Ureter (tissue), 1 donor: ENCODE data around the gene CTXND1. TPM values are rescaled to one million over a fixed set of nuclear protein-coding genes. Genes with fewer than 3 reads are reported as not detected.
"Not testable (repeated sequence)": the region's sequence is repeated elsewhere in the genome, so short reads cannot be mapped to it uniquely, and the experiment has no call there.

ENCODE experiments used
- DNase-seq: peaks from one replicate; pipeline ENCODE4 v3.0.0-alpha.2; 2020; ENCODE audit warnings: low spot score
- total RNA-seq: library from RNA; stranded (reverse); gene quantifications from one replicate; pipeline ENCODE4 v1.2.4, GENCODE V29; 2023
- donor health status: DM: yes; HTN: yes; CAD: no.

CTXND1 gene
- total RNA-seq, result 2.5 TPM

GRCh38 chr15:80252121-80252518 lies at the start of gene CTXND1:
Gene CTXND1 (minus strand): TSS chr15:80252213. CDS start chr15:80201949, 50,264 bp downstream.
- DNase-seq, result no peak

DNA sequence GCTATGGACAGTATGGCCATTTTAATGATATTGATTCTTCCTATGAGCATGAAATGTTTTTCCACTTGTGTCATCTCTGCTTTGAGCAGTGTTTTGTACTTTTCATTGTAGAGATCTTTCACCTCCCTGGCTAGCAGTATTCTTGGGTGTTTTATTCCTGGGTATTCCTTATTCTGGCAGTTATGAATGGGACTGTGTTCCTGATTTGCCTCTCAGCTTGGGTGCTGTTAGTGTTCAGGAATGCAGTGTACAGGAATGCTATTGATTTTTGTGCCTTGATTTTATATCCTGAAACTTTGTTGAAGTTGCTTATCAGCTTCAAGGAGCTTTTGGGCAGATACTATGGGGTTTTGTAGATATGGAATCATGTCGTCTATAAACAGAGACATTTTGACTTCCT lies 49.5 kb upstream of the CTXND1 start:
- no peak for DNase-seq

DNA sequence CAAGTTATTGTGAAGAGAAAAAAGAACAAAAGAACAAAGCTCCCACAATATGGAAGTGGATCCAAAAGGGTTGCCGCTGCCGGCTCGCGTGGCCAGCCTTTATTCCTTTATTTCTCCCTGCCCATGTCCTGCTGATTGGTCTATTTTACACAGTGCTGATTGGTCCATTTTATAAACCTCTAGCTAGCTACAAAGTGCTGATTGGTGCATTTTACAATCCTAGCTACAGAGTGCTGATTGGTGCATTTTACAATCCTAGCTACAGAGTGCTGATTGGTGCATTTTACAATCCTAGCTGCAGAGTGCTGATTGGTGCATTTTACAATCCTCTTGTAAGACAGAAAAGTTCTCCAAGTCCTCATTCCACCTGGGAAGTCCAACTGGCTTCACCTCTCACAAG lies 43.8 kb upstream of the CTXND1 start:
- DNase-seq, result not testable (repeated sequence)

- no peak for DNase-seq
These were observed 40.1 kb upstream of the CTXND1 start for GRCh38 chr15:80292079-80292478.

DNA sequence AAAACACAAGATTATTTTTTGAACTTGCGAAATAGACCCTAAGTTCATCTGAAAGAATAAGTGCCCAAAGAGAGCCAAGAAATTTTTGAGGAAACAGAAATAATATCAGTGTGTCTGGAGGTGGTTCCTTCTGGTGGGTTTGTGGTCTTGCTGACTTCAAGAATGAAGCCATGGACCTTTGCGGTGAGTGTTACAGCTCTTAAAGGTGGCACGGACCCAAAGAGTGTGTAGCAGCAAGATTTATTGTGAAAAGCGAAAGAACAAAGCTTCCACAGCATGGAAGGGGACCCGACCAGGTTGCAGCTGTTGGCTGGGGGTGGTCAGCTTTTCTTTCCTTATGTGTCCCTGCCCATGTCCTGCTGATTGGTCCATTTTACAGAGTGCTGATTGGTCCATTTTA lies 38.9 kb upstream of the CTXND1 start:
- DNase-seq, result not testable (repeated sequence)

- DNase-seq, result no peak
These were observed 37.8 kb upstream of the CTXND1 start for GRCh38 chr15:80289528-80290495.

- DNase-seq, result no peak
These were observed 36.1 kb upstream of the CTXND1 start for GRCh38 chr15:80288131-80288530.

DNA sequence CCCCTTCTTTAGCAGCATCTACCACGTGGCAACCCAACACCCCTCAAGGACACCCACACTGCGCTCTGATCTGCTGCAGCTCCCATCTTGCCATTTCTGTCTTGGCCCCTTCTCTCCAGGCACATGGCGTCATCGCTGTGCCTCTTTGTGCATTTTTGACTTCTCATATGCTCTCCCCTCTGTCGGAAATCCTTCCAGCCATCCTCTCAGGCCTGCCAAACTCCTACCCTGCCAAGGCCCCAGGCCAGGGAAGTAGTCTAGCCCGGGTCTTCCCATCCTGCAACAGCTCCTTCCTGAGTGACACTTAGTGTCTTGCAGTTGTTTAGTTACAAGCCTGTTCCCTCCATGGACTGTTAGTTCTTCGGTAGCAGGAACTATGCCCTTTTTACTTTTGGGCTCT lies 34.0 kb upstream of the CTXND1 start:
- no peak for DNase-seq

DNA sequence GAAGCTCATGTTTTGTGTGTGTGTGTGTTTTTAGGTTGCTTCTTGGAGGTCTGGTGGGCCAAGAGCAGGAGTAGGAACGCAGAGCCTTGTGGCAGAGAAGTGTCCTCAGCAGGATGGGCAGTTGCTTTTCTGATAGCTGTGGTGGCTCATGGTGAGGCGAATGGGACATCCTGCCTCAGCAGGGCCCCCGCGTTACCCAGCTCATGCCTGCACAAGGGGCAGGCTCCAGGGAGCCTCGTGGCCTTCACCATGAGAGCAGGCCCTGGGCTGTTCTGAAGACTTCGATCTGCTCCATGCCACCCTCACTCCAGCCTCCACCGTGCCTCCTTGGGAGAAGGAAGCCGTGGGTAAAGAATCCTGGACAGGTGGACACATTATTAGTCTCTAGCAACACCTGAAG lies 33.4 kb upstream of the CTXND1 start:
- DNase-seq, result no peak

DNA sequence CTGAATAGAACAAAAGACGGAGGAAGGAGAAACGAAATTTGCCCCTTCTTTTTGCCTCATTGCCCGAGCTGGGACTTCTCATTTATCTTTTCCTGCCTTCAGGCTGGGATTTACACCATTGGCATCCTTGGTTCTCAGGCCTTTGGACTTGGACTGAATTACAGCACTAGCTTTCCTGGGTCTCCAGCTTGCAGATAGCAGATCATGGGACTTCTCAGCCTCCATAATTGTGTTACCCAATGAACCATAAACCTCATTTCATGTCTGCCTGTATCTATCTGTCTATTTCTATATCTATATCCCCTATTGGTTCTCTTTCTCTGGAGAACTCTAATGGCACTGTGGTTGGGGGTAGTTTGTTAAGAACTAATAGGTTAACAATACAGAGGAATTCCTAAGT lies 31.5 kb upstream of the CTXND1 start:
- no peak for DNase-seq

- no peak for DNase-seq
These were observed 25.1 kb upstream of the CTXND1 start for GRCh38 chr15:80277147-80277546.

DNA sequence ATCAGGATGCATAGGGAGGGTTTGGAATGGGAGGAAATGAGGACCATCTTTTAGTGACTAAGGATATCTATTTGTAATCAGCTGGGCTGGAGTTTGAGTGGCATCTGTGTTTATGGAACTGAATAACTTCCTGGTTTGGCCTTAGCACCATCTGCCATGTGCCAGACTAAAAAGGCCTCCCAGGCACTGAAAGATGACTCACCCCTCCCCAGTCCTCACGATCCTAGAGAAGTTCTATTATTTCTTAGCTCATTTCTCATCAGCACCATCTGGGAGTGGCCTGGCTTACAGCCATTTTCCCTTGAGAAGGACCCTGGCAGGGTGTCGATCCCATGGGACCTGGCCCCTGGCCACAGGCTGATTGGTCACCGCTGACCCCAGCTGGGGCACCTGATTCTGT lies 23.9 kb upstream of the CTXND1 start:
- DNase-seq, result no peak

DNA sequence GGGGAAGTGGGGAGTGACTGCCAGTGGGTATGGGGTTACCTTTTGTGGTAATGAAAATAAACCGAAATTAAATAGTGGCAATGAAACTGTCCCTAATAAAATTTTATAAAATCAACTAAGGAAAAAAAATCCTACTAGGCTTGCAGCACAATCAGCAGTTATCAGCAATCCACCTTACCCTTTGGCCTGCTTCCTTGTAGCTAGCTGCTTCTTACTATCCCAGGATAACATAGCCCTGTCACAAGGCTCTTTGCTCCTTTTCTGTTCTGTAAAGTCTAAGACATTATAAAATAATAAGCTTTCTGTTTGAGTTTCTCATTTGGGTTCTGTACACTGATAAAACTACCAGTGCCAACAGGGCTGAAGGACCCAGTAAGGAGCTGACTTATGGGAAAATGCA lies 23.0 kb upstream of the CTXND1 start:
- no peak for DNase-seq

- DNase-seq, result no peak
These were observed 22.5 kb upstream of the CTXND1 start for GRCh38 chr15:80274554-80274953.

GRCh38 chr15:80272987-80273386 lies 21.0 kb upstream of the CTXND1 start:
- no peak for DNase-seq

GRCh38 chr15:80270472-80270871 lies 18.5 kb upstream of the CTXND1 start:
- no peak for DNase-seq

- DNase-seq, result no peak
These were observed 16.1 kb upstream of the CTXND1 start for GRCh38 chr15:80268101-80268500.

DNA sequence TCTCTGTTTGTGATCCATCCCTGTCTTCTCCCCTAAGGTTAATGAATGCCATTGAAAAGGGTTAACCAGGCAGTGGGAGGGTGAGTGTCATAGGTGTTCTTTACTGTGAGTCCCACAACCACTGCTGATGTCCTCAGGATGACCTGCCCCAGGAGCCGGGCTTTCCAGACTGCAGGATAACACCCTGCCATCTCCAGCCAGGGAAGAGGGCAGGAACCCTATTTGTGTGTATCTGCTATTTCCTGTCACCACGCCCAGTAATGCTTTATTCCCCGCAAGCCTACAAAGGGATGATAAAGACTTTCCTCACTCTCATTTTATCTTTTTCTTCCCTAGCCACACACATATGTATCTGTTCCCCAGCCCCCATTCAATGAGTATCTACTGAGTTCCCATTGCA lies 15.6 kb upstream of the CTXND1 start:
- DNase-seq, result no peak

- no peak for DNase-seq
These were observed 14.7 kb upstream of the CTXND1 start for GRCh38 chr15:80266745-80267144.

- DNase-seq, result no peak
These were observed 14.1 kb upstream of the CTXND1 start for GRCh38 chr15:80266113-80266512.

DNA sequence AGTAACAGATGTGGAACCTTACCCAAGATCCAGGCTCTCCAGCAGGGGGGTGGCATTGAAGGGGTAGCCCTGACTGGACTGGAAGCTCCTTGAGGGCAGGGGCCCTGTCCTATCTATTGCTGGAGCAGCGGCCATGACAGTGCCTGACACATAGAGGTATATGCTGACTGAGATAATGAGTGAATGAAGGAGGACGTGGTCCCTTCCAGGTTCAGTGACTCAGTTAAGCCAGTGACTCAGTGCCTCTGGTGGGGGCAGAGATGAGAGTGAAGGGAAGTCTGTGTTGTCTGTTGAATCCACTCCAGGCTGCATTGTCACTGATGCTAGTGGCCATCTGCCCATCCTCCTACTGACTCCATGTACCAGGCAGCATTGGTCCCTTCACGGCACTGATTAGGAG lies 13.0 kb upstream of the CTXND1 start:
- no peak for DNase-seq

GRCh38 chr15:80264031-80264430 lies 12.0 kb upstream of the CTXND1 start:
- no peak for DNase-seq

GRCh38 chr15:80260551-80260950 lies 8.5 kb upstream of the CTXND1 start:
- no peak for DNase-seq
